GM21360 (cell line): Measurements from ENCODE around the gene TRIM52.

Source experiments
- ATAC-seq: cut with Tn5 transposase; IDR thresholded peaks from one replicate; pipeline ENCODE4 v1.9.1; 2021; ENCODE audit warnings: mild to moderate bottlenecking, moderate library complexity; ENCODE audit not compliant: unreplicated experiment

Gene TRIM52

GRCh38 chr5:181234455-181235306 lies 26.3 kb downstream of the TRIM52 start:
- ATAC-seq = no peak

GRCh38 chr5:181233801-181234454 lies 27.0 kb downstream of the TRIM52 start:
- no peak for ATAC-seq

GRCh38 chr5:181233088-181233800 lies 27.7 kb downstream of the TRIM52 start:
- no peak for ATAC-seq

- no peak for ATAC-seq
These were observed 28.4 kb downstream of the TRIM52 start for GRCh38 chr5:181232593-181232992.

- ATAC-seq = no peak
These were observed 29.5 kb downstream of the TRIM52 start for GRCh38 chr5:181231432-181231831.

- ATAC-seq = no peak
These were observed 30.4 kb downstream of the TRIM52 start for GRCh38 chr5:181230551-181230950.

- ATAC-seq = no peak
These were observed 30.9 kb downstream of the TRIM52 start for GRCh38 chr5:181229996-181230395.

GRCh38 chr5:181224390-181225229 lies 36.3 kb downstream of the TRIM52 start:
- ATAC-seq = no peak

- ATAC-seq = peak; percentile 0
These were observed 37.1 kb downstream of the TRIM52 start for GRCh38 chr5:181223729-181224389.

GRCh38 chr5:181223058-181223728 lies 37.8 kb downstream of the TRIM52 start, which contains the start of gene TRIM41:
Gene TRIM41 (plus strand): TSS chr5:181223281. CDS start chr5:181224000, 719 bp downstream.
- ATAC-seq = peak; percentile 51

GRCh38 chr5:181222630-181223057 lies 38.3 kb downstream of the TRIM52 start:
- ATAC-seq = peak; percentile 2

- ATAC-seq = peak; percentile 25
These were observed 38.9 kb downstream of the TRIM52 start for GRCh38 chr5:181221792-181222629.

GRCh38 chr5:181221105-181221791 lies 39.7 kb downstream of the TRIM52 start:
- ATAC-seq = no peak

- no peak for ATAC-seq
These were observed 40.8 kb downstream of the TRIM52 start for GRCh38 chr5:181220178-181220515.

GRCh38 chr5:181219262-181220177 lies 41.4 kb downstream of the TRIM52 start:
- ATAC-seq = no peak

GRCh38 chr5:181218795-181219124 lies 42.2 kb downstream of the TRIM52 start:
- no peak for ATAC-seq

- ATAC-seq = peak; percentile 9
These were observed 43.2 kb downstream of the TRIM52 start for GRCh38 chr5:181217803-181218062.
